Activated naive CD8-positive, alpha-beta T cell treated with anti-CD3 and anti-CD28 coated beads, Interleukin-2, amount 10 ng/mL, durations not matched to agents 7 days and 5 days (primary cell): ENCODE data around the gene ZNF678. TPM values are rescaled to one million over a fixed set of nuclear protein-coding genes. Genes with fewer than 3 reads are reported as not detected.

Source experiments
- ATAC-seq: fragments of 150-1000 bp; cut with Tn5 transposase; one replicate; pipeline ENCODE4 v1.10.0; 2021; ENCODE audit warnings: low read depth, moderate library complexity
- POLR2A ChIA-PET: fragments of 350-600 bp; sonication (Branson Sonifier 250); formaldehyde crosslinking; loops from one replicate; lab custom pipeline; 2021; ENCODE audit warnings: antibody characterized with exemption; lab: Charles Lee
- DNase-seq: peaks from one replicate; pipeline ENCODE4 v3.0.0; 2021
- H3K27ac Mint-ChIP-seq: one replicate; pipeline ENCODE4 v1.8.0; 2022; ENCODE audit warnings: mild to moderate bottlenecking, mixed read lengths
- H3K27me3 Mint-ChIP-seq: one replicate; pipeline ENCODE4 v1.8.0; 2022; ENCODE audit warnings: mild to moderate bottlenecking, moderate library complexity, mixed read lengths
- H3K36me3 Mint-ChIP-seq: one replicate; pipeline ENCODE4 v1.8.0; 2021; ENCODE audit warnings: mild to moderate bottlenecking, mixed read lengths
- H3K4me1 Mint-ChIP-seq: one replicate; pipeline ENCODE4 v1.8.0; 2021; ENCODE audit warnings: mixed read lengths
- H3K4me3 Mint-ChIP-seq: one replicate; pipeline ENCODE4 v1.8.0; 2022; ENCODE audit warnings: mild to moderate bottlenecking, moderate library complexity, mixed read lengths
- H3K9me3 Mint-ChIP-seq: one replicate; pipeline ENCODE4 v1.8.0; 2021; ENCODE audit warnings: mixed read lengths
- total RNA-seq, 2 experiments: library from RNA; stranded (reverse); gene quantifications; one replicate each; pipeline ENCODE4 v1.2.3, GENCODE V29; 2021

The ZNF678 gene
- total RNA-seq, 2 experiments from 2014 or later, result 6.9 to 7.3 TPM

DNA sequence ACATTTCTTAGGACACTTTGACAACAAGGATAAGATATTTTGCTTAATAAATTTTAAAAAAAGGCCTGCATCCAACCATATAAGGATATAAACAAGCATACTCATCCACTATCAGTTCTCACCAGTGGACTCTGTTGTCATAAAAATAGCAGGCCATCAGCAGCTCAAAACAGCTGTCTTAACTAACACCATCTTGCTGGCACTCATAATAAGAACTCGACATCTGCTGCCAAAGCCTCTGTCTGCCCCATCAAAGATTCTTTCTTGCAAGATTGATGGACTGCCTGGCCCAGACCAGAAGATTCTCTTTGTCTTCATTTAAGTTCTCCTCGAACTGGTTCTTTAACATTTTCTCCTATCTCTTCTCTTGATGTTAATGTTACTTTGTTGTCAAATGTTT is 161.7 kb downstream of the ZNF678 start:
- Mint-ChIP-seq H3K4me1 (peaks cover 4% of the 10 kb centered on the region), H3K27ac (no peak overlapping the region), H3K4me3 (no peak overlapping the region), H3K27me3 (peaks cover 22% of the 10 kb centered on the region), H3K9me3 (peaks cover 28% of the 10 kb centered on the region), H3K36me3 (peaks cover 12% of the 10 kb centered on the region)
- POLR2A ChIA-PET, result no interaction called here
- no peak for DNase-seq
- no peak for ATAC-seq

- ATAC-seq, result no peak
- H3K27ac Mint-ChIP-seq, result no peak overlapping the region
- H3K4me3 Mint-ChIP-seq, result no peak overlapping the region
- DNase-seq, result no peak
- POLR2A ChIA-PET, result no interaction called here
- H3K9me3 Mint-ChIP-seq, result peaks cover 17% of the 10 kb centered on the region
- peaks cover 4% of the 10 kb centered on the region for H3K4me1 Mint-ChIP-seq
- peaks cover 22% of the 10 kb centered on the region for H3K27me3 Mint-ChIP-seq
- peaks cover 12% of the 10 kb centered on the region for H3K36me3 Mint-ChIP-seq
Observed at GRCh38 chr1:227726318-227726717, 163.0 kb downstream of the ZNF678 start.

Other genes starting within 250 kb of the ZNF678 start
- 1 to 10 TPM in 1 of 2 experiments, under 1 TPM in 1; 0.91 to 1.2 TPM for gene CDC42BPA, start 245.1 kb upstream of the ZNF678 start, total RNA-seq
- gene JMJD4, start 171.7 kb downstream of the ZNF678 start, total RNA-seq, result 10 to 100 TPM; 20.4 to 21.6 TPM
- gene SNAP47, start 171.9 kb downstream of the ZNF678 start, total RNA-seq, result 10 to 100 TPM; 29.0 to 29.2 TPM